GM23338 (cell line): ENCODE results near the gene MTHFR. TPM values are rescaled to one million over a fixed set of nuclear protein-coding genes. Genes with fewer than 3 reads are reported as not detected.

Experiments used
- ATAC-seq: fragments of 200-7000 bp; cut with Tn5 transposase; 3 replicates; pipeline ENCODE4 v1.9.1; 2020
- DNase-seq: peaks from one replicate; pipeline ENCODE4 v3.0.0-alpha.2; 2015; ENCODE audit warnings: low spot score
- H2AFZ ChIP-seq: fragments of 200-600 bp; sonication (generic); 2 replicates; pipeline ENCODE4 v1.8.0; 2016; ENCODE audit warnings: antibody characterized with exemption, mild to moderate bottlenecking, moderate library complexity
- H3F3A ChIP-seq: fragments of 200-600 bp; sonication (generic); replicated peaks from 2 replicates; pipeline ENCODE4 v1.8.0; 2017; ENCODE audit warnings: antibody characterized with exemption, mixed run types, low read depth
- H3K27ac ChIP-seq: fragments of 200-600 bp; sonication (generic); 2 replicates; pipeline ENCODE4 v1.6.1; 2016; ENCODE audit warnings: low read depth
- H3K27me3 ChIP-seq: fragments of 200-600 bp; sonication (generic); 2 replicates; pipeline ENCODE4 v1.8.0; 2016; ENCODE audit warnings: mild to moderate bottlenecking, mixed run types, moderate library complexity; ENCODE audit not compliant: insufficient read depth
- H3K36me3 ChIP-seq: fragments of 200-600 bp; sonication (generic); 2 replicates; pipeline ENCODE4 v1.8.0; 2016; ENCODE audit warnings: mild to moderate bottlenecking; ENCODE audit not compliant: insufficient read depth
- H3K4me1 ChIP-seq: fragments of 200-600 bp; sonication (generic); 2 replicates; pipeline ENCODE4 v1.8.0; 2016; ENCODE audit warnings: mild to moderate bottlenecking, moderate library complexity; ENCODE audit not compliant: insufficient read depth
- H3K4me2 ChIP-seq: fragments of 200-600 bp; sonication (generic); 2 replicates; pipeline ENCODE4 v1.7.1; 2017; ENCODE audit warnings: mixed run types
- H3K4me3 ChIP-seq: fragments of 200-600 bp; sonication (generic); 2 replicates; pipeline ENCODE4 v1.6.1; 2016; ENCODE audit warnings: mixed run types
- H3K79me2 ChIP-seq: fragments of 200-600 bp; sonication (generic); replicated peaks from 2 replicates; pipeline ENCODE4 v1.8.0; 2017; ENCODE audit warnings: mild to moderate bottlenecking; ENCODE audit not compliant: insufficient read depth
- H3K9me2 ChIP-seq: fragments of 200-600 bp; sonication (generic); 2 replicates; pipeline ENCODE4 v1.8.0; 2017; ENCODE audit not compliant: insufficient read depth
- H4K20me1 ChIP-seq: fragments of 200-600 bp; sonication (generic); replicated peaks from 2 replicates; pipeline ENCODE4 v1.8.0; 2017; ENCODE audit warnings: mild to moderate bottlenecking; ENCODE audit not compliant: insufficient read depth
- H3K27ac Mint-ChIP-seq: 2 replicates; pipeline ENCODE4 v1.8.0; 2020; ENCODE audit warnings: inconsistent platforms, mild to moderate bottlenecking, moderate library complexity, mixed read lengths
- H3K27me3 Mint-ChIP-seq: 3 replicates; pipeline ENCODE4 v1.8.0; 2022; ENCODE audit warnings: low read depth, mild to moderate bottlenecking, moderate library complexity, mixed read lengths, inconsistent platforms; ENCODE audit not compliant: insufficient read depth, poor library complexity
- H3K36me3 Mint-ChIP-seq: 3 replicates; pipeline ENCODE4 v1.8.0; 2021; ENCODE audit warnings: low read depth, mild to moderate bottlenecking, inconsistent platforms, moderate library complexity, mixed read lengths
- H3K4me1 Mint-ChIP-seq: 3 replicates; pipeline ENCODE4 v1.8.0; 2020; ENCODE audit warnings: mild to moderate bottlenecking, inconsistent platforms, mixed read lengths
- H3K4me3 Mint-ChIP-seq: 3 replicates; pipeline ENCODE4 v1.8.0; 2021; ENCODE audit warnings: moderate library complexity, mild to moderate bottlenecking, inconsistent platforms, mixed read lengths
- H3K9me3 Mint-ChIP-seq: 3 replicates; pipeline ENCODE4 v1.8.0; 2020; ENCODE audit warnings: moderate library complexity, mild to moderate bottlenecking, inconsistent platforms, mixed read lengths
- CREB1 ChIP-seq: fragments of 250-450 bp; sonication (Bioruptor Pico); IDR thresholded peaks from 2 replicates; pipeline ENCODE4 v1.5.0; 2020; ENCODE audit warnings: low read depth, mild to moderate bottlenecking, moderate library complexity
- CTCF ChIP-seq, 2 experiments: fragments of 200-600 bp in 1 of 2; sonication (generic) in 1 of 2; conservative IDR thresholded peaks; 2 replicates each; pipeline versions ENCODE4 v1.5.1 to v1.6.1; 2016 to 2017; ENCODE audit warnings: antibody characterized with exemption in 2 of 2, low read depth in 2 of 2, mild to moderate bottlenecking in 2 of 2, moderate library complexity in 1 of 2
- ETS1 ChIP-seq: IDR thresholded peaks from 2 replicates; pipeline ENCODE4 v1.6.1; 2016; ENCODE audit warnings: antibody characterized with exemption
- EZH2 ChIP-seq: fragments of 200-600 bp; sonication (generic); IDR thresholded peaks from one replicate; pipeline ENCODE4 v1.8.0; 2017; ENCODE audit warnings: antibody characterized with exemption, mild to moderate bottlenecking, low read depth; ENCODE audit not compliant: unreplicated experiment
- EZH2phosphoT487 ChIP-seq: fragments of 200-600 bp; sonication (generic); IDR thresholded peaks from one replicate; pipeline ENCODE4 v1.8.1; 2018; ENCODE audit warnings: antibody characterized with exemption; ENCODE audit not compliant: unreplicated experiment
- JUNB ChIP-seq: IDR thresholded peaks from one replicate; pipeline ENCODE4 v1.6.1; 2016; ENCODE audit warnings: antibody characterized with exemption; ENCODE audit not compliant: unreplicated experiment
- NANOG ChIP-seq: IDR thresholded peaks from 2 replicates; pipeline ENCODE4 v1.6.1; 2016; ENCODE audit warnings: antibody characterized with exemption, borderline replicate concordance
- POLR2AphosphoS5 ChIP-seq: IDR thresholded peaks from 2 replicates; pipeline ENCODE4 v1.6.1; 2016; ENCODE audit warnings: antibody characterized with exemption, low read depth
- REST ChIP-seq: IDR thresholded peaks from one replicate; pipeline ENCODE4 v1.6.1; 2018; ENCODE audit warnings: antibody characterized with exemption; ENCODE audit not compliant: unreplicated experiment
- STAT1 ChIP-seq: IDR thresholded peaks from one replicate; pipeline ENCODE4 v1.6.1; 2016; ENCODE audit warnings: antibody characterized with exemption; ENCODE audit not compliant: unreplicated experiment
- ZNF114 ChIP-seq: fragments of 250-450 bp; sonication (Bioruptor Pico); IDR thresholded peaks from 2 replicates; pipeline ENCODE4 v1.5.0; 2020; ENCODE audit warnings: mild to moderate bottlenecking, moderate library complexity
- ZNF331 ChIP-seq: fragments of 250-450 bp; sonication (Bioruptor Pico); IDR thresholded peaks from 2 replicates; pipeline ENCODE4 v1.5.0; 2020; ENCODE audit warnings: low read depth, mild to moderate bottlenecking, moderate library complexity
- ZNF462 ChIP-seq: fragments of 250-450 bp; sonication (Bioruptor Pico); IDR thresholded peaks from 2 replicates; pipeline ENCODE4 v1.5.0; 2020; ENCODE audit warnings: mild to moderate bottlenecking, moderate library complexity
- polyA plus RNA-seq: library from polyadenylated mRNA; unstranded; fragments of >200 nt; fragmentation: Nextera tagmentation; extraction: Ambion mirVana; gene quantifications from 2 replicates; pipeline ENCODE4 v1.2.1, GENCODE V29; 2016
- total RNA-seq: library from RNA; depleted of rRNA; stranded (reverse); fragments of >200 nt; shearing (Covaris generic); gene quantifications from 2 replicates; pipeline ENCODE4 v1.2.3, GENCODE V29; 2014

Gene MTHFR
- total and polyA plus RNA-seq, 2 experiments from 2014 or later: 6.9 to 21.6 TPM

- Mint-ChIP-seq H3K9me3 (no peaks in the 10 kb centered on the region; the same call in 2 of the 3 replicates), H3K27ac (no peak overlapping the region), H3K36me3 (peaks cover 39% of the 10 kb centered on the region), H3K4me3 (no peak overlapping the region), H3K4me1 (peaks cover 22% of the 10 kb centered on the region), H3K27me3 (peaks cover 8% of the 10 kb centered on the region)
- no peaks in the 10 kb centered on the region for H3K27me3 ChIP-seq
- DNase-seq (no peak), ATAC-seq (no peak)
- no peaks in the 10 kb centered on the region for H3K9me2 ChIP-seq
- H2AFZ ChIP-seq: no peak overlapping the region
- no peaks in the 10 kb centered on the region; the same call in none of the 2 replicates for H4K20me1 ChIP-seq
- H3F3A ChIP-seq: peaks cover 9% of the 10 kb centered on the region; the same call in 1 of the 2 replicates
- no peak overlapping the region for H3K27ac ChIP-seq
- no peaks in the 10 kb centered on the region for H3K36me3 ChIP-seq
- TF ChIP-seq EZH2phosphoT487: no peak
- TF ChIP-seq REST: no peak
- no peak for TF ChIP-seq ZNF331 (CRISPR knock-in tag)
- TF ChIP-seq POLR2AphosphoS5: no peak
- TF ChIP-seq STAT1: no peak
- TF ChIP-seq ZNF114: no peak
- TF ChIP-seq ETS1: no peak
- TF ChIP-seq EZH2: no peak
- TF ChIP-seq CREB1 (CRISPR knock-in tag): no peak
- TF ChIP-seq JUNB: no peak
- no peak for TF ChIP-seq CTCF (conservative IDR thresholded peaks at IDR 0.05; ENCODE audit: low read depth in 2 of 2)
- TF ChIP-seq ZNF462 (CRISPR knock-in tag): no peak
- no peak for TF ChIP-seq NANOG
- peaks cover 14% of the 10 kb centered on the region for H3K4me1 ChIP-seq
- peaks cover 4% of the 10 kb centered on the region; the same call in 1 of the 2 replicates for H3K79me2 ChIP-seq
- no peak overlapping the region for H3K4me2 ChIP-seq
- H3K4me3 ChIP-seq: no peak overlapping the region
Observed at GRCh38 chr1:11799099-11799498, 6.7 kb downstream of the MTHFR start.
